GM21390 (cell line): Measurements from ENCODE around the gene GDE1.
A peak's percentile ranks its signal among the peaks of the same experiment; 100 is the strongest.
"Not testable (repeated sequence)": the region's sequence is repeated elsewhere in the genome, so short reads cannot be mapped to it uniquely, and the experiment has no call there.

Experiments
- ATAC-seq: cut with Tn5 transposase; IDR thresholded peaks from one replicate; pipeline ENCODE4 v1.9.1; 2021; ENCODE audit not compliant: unreplicated experiment

Gene GDE1, protein sequence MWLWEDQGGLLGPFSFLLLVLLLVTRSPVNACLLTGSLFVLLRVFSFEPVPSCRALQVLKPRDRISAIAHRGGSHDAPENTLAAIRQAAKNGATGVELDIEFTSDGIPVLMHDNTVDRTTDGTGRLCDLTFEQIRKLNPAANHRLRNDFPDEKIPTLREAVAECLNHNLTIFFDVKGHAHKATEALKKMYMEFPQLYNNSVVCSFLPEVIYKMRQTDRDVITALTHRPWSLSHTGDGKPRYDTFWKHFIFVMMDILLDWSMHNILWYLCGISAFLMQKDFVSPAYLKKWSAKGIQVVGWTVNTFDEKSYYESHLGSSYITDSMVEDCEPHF

DNA sequence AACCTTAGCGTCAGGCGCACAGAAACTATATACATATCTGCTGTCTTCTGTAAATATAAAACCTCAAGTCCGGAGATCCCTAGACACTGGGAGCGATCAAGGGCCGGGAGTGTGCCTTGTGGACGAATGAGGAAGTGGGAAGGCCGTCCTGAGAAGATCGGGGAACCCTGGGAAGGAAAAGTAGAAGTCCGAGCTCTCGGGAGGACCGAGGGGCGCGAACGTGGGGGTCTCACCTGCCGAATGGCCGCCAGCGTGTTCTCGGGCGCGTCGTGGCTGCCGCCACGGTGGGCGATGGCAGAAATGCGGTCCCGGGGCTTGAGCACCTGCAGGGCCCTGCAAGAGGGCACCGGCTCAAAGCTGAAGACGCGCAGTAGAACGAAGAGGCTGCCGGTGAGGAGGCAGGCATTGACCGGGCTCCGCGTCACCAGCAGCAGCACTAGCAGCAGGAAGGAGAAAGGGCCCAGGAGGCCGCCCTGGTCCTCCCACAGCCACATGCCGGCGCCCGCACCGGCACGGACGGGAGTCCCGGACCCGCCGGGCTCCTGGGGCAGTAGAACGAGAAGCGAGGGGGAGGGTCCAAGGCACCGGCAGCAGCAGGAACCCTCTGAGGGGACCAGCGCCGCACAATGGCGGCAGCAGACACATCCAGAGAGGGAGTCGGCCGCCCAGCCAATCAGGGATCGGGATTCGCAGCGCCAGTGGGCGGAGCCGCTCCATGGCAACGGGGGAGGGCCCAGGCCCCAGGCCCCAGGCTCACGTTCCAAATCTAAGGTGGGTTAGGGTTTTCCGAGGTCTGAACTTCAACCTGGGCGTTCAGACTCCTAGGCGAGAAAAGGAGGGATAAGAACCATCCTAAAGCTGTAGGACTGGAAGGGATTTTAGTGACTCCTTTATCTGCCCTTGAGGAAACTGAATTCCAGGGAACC is at the start of gene GDE1:
Gene GDE1, minus strand, starts transcription at position 628 of the 926 bp plus-strand sequence. Its CDS starts 134 bp downstream, at position 494.
- ATAC-seq, result peak; percentile 69

DNA sequence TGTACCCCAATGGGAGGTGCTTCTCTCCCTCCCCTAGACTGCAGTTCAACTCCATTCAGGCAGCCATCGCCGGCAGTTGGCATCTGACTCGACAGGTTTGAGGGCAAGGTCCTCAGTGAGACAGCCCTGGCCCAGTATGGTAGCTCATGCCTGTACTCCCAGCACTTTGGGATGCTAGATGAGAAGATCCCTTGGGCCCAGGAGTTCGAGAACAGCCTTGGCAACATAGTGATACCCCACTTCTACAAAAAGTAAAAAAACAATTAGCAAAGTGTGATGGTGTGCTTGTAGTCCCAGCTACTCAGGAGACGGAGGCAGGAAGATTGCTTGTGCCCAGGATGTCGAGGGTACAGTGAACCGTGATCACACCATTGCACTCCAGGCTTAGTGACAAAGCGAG is 45.7 kb upstream of the GDE1 start:
- no peak for ATAC-seq

DNA sequence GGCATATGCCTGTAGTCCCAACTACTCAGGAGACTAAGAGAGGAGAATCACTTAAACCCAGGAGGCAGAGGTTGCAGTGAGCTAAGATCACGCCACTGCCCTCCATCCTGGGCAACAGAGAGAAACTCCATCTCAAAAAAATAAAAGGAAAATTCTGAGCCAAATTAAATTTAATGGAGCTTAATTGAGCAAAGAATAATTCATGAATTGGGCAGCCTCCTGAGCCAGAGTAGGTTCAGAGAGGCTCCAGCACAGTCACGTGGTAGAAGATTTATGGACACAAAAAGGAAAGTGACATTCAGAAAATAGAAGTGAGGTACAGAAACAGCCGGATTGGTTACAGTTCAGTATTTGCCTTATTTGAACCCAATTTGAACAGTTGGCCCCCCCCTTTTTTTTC is 44.5 kb upstream of the GDE1 start:
- ATAC-seq, result no peak

DNA sequence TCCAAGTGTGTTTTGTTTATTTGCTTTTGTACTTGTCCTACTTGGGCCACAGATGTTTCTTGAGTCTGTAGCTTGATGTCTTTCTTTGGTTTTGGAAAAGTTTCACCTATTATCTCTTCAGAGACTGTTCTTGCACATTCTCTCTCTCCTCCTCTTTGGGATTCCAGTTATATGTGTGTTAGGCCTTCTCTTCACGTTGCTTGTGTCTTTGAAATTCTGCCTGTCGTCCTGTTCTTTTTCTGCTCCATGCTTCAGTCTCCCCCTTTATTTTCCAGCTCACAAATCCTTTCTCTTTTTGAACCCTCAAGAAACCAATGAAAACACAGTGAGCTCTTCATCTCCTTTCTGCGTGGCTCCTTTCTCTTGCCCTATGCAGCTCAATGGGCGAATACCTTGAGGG is 41.5 kb upstream of the GDE1 start:
- ATAC-seq, result no peak

DNA sequence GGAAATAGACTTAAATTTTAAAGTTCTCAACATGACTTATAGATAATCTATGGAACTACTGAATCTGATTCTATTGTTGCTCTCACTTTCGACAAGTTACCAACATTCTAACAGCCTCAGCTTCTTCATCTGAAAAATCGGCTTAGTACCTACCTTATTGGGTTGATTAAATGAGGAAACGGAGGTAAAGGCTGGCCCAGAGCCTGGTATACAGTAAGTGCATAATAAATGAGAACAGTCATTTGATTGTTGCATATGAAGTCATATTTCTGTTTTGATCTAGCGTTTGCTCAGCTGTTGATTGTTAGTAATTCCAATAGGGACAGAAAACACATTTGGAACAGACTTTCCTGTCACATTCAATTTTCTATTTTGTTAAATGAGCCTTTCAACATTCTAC is 38.2 kb upstream of the GDE1 start:
- ATAC-seq, result no peak

DNA sequence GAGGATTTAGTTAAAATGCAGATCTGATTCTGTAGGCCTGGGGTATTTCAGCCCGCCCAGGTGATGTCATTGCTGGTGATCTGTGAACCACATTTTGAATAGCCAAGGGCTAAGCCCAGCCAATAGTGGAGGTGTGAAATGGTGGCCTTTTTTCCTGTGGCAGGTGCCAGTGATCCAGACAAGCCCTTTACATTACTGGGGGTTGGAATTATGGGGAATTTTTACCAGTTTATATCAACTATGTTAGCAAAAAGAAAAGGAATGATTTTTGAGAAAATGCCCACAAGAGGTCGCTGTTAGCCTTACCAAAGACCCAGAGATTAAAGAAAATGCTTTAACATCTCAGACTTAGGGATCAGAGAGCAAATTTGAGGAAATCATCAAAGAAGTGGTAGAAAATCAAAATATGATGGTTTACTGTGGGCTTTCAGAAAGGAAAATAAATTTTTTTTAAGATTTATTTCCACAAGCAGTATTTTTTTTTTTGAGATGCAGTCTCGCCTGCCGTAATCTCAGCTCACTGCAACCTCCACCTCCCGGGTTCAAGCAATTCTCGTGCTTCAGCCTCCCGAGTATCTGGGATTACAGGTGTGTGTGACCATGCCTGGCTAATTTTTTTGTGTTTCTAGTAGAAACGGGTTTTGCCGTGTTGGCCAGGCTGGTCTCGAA is 37.5 kb upstream of the GDE1 start:
- no peak for ATAC-seq

DNA sequence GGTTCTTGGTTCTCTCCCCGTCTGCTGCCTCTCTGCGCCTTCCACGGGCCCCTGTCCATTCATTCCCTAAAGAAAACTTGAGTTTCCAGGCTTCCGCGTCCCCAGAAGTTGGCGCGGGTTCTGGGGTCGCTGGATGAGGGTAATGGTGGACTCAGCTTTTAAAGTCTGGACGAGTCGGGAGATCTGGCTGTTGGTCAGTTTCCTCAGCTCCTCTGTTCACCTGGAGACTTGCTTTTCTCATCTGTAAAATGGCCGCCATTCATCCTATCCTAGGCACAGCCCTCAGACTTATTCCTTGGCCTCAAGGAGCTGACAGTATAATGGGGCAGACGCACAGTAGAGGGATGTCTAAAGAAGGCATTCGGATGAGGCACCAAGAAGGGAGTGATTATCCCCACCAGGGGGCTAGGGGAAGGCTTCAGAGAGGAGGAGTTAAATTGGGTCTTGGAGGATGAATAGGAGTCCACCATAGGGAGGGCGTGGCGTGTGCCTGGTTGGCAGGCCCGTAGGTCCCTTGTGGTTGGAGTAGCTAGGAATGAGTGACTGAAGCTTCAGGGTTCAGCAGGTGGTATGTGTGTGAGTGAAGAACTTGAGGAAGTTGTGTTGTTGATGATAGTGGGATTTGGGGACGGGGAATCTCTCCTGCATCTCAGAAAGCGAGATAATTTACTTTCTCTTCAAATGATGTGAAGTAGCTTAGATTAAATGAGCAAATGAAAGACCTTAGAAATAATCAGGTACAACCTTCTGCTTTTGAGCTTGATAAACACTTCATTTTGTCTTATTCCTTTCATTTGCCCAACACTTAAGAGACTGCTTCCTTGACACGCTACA is 34.3 kb upstream of the GDE1 start:
- no peak for ATAC-seq

DNA sequence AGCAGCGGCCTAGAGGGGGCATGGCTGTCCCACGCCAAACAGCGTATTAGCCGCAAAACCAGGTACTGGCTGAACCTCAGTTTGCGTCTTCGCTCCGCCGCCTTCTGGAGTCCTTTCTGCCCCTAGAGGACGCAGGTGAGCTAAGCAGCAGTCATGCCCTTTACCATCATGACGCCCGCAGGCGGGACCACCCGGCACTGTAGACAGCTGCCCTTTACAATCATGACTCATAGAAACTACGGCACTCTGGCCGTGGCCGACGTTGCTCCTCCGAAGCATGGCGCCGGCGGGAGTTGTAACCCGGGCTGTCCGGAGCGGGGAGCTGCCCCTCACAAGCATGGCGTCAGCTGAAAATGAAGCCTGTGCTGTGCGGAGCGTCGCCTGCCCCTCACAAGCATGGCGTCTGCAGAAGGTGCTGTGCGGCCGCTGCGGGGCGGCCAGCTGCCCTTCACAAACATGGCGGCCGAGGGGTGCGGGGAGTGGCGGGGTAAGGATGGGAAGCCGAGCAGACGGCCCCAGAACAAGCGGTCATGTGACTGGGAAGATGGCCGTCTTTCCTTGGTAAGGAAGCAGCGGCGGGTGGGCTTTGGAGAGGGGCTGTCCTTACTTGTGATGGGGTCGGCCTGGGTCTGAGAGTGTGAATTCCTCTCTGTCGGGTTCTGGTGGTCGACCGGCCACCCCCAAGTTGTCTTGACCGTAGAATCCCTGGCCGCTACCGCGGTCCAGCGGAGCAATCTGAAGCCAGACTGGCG is 33.5 kb upstream of the GDE1 start, which contains the start of gene VPS35L:
Gene VPS35L, plus strand, starts transcription at position 518 of the 752 bp plus-strand sequence. Its CDS starts 27 bp downstream, at position 545.
- ATAC-seq, result peak; percentile 95

DNA sequence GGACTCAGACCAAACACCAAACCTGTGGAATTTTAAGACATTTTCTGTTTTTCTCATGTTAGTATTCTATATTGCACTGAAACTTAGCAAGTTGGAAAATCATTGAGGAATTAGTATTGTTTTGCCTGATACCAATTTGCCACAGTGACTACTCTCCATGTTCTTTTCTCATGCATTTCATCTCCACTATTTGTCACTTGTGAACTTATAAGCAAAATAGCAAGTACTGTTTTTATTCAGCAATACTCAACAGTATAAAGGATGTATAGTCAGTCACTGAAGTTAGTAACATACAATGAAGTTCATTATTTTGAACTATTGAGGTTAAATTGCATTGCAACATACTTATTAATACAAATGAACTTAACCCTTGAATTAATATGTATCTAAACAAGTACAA is 27.8 kb upstream of the GDE1 start:
- no peak for ATAC-seq

DNA sequence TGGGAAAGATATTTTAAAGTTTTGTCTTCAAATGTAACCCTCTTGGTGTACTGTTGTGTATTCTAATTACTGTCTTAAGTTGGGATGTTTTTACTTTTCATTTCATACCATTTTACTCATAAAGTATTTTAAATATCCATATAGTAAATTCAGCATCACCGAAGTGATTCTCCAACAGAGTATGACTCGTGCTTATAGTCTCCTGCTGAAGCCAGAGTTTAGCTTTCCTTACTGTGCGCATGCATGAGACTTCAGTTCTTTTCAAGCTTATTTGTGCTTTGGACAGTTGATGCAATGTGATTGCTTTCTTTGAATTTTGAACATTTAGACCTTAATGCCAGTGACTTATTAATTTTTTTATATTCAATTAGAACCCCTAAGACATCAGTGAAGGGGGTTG is 26.2 kb upstream of the GDE1 start:
- no peak for ATAC-seq

DNA sequence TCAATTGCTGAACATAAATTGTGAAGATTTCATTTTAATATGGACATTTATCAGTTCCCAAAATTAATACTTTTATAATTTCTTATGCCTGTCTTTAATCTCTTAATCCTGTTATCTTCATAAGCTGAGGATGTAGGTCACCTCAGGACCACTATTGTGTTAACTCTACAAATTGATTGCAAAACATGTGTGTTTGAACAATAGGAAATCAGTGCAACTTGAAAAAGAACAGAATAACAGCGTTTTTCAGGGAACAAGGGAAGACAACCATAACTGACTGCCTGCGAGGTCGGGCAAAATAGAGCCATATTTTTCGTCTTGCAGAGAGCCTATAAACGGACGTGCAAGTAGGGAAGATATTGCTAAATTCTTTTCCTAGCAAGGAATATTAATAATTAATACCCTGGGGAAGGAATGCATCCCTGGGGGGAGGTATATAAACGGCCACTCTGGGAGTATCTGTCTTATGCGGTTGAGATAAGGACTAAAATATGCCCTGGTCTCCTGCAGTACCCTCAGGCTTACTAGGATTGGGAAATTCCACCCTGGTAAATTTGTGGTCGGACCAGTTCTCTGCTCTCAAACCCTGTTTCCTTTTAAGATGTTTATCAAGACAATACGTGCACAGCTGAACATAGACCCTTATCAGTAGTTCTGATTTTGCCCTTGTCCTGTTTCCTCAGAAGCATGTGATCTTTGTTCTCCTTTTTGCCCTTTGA is 21.5 kb upstream of the GDE1 start:
- ATAC-seq, result not testable (repeated sequence)

DNA sequence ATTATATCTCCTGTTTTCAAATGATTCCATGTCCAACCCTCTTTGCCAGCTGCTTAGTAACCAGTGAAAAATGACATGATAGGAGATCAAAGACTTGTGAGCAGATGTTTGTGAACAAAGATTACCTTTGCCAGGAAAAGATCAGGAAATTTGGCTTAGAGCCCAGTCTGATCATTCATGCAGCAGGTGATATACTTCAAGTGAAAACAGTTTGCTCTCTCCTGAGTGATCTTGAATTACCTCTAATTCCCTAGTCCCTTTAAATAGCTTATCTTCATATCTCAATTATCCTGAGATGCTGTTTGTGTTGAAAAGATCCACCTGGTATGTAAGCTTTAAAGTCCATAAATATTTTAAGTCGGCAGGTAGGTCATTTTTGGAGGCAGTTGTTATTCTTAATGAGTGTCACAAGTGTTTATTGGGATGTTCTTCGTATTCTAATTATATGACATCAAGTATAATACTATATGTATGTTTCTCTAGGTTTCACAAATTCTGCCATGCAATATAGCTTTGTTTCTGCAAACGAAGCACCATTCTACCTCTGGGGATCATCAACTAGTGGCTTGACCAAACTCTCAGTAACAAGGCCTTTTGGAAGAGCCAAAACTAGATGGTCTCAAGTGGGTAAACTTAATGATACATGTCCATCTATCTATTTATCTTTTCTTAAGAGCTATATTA is 20.4 kb upstream of the GDE1 start:
- no peak for ATAC-seq

DNA sequence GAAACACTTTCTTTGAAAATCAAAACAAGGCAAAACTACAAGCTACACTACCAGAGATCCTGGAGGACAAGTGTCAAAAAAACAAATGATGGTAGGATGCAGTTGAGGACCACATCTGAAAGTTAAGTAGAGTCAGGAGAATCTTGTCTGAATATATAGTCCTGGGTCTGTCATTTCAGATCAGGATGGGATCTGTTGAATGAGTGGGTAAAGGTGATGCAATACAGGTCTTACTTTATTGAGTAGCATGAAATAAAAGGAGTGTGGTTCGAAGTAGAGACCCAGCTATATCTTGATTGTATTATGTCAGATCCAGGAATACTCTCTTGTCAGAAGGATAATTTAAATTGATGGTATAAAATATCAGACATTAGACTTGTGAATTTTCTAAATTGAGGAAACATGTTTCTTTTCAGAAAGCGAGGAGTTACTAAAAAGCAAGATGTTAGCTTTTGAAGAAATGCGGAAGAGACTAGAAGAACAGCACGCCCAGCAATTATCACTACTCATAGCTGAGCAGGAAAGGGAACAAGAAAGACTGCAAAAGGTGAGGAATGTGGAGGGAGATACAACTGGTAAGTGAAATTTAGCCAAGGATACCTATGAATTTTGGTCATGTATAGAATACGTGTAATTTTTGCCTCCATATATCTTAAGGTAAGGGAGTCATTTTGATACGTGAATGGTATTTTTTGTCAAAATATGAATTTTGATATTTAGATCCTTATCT is 18.5 kb upstream of the GDE1 start:
- ATAC-seq, result no peak

DNA sequence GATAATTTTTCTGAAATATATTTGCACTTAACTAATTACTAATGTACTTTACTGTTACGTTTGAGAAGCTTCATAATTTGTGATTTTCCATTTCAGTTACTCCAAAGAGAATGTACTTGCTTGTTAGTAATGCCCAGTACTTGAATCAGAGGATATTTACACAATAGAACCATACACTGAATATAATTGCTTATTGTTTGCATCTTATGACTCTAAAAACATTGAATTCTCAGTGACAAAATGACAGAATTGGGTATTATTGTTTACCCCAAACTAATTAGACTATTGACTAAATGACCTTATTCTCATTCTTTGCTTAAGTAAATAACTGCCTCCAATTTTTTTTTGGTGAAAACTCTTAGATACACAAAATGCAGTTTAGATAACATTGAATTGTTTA is 10.7 kb upstream of the GDE1 start:
- no peak for ATAC-seq

DNA sequence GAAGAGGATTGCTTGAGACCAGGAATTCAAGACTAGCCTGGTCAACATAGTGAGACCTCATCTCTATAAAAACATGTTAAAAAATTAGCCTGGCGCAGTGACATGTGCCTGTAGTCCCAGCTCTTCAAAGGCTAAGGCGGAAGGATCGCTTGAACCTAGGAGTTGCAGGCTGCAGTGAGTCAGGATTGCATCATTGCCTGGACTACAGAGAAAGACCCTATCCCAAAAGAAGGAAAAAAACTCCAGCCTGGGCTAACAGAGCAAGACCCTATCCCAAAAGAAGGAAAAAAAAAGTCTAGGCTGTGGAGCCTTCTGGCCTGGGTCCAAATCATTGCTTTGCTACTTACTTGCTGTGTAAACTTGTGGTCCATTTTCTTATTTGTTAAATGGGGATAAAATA is 6.8 kb upstream of the GDE1 start:
- ATAC-seq, result no peak

DNA sequence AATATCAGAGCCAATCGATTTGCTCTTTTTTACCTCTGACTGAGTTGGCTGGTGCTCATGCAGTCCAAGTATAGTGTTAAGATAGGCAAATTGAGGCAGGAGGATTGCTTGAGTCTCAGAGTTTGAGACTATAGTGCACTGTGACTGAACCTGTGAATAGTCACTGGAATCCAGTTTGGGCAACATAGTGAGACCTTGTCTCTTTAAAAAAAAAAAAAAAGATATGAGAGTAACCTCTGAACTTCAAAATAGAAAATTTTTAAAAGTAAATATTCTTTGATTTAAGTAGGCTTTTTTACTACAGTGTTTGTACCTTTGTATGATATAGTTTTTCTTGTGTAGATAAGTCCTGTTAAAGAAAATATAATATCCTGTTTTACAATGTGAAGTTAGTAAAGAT is 5.3 kb upstream of the GDE1 start:
- no peak for ATAC-seq

DNA sequence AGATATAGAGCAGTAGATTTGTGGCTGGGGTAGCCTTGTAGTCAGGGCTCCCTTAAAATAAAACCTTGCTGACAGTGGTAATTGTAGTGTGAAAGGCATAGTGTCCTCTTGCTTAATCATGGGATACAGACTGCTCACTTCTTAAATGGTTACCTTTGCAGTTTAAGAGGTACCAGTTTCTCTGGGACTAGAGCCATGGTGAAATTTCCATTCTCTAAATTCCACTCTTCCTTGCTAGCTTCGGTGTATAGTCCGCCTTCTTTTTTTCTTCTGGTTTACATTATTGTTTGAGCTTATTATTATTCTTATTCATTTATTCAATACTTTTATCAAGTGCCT is 3.5 kb upstream of the GDE1 start:
- no peak for ATAC-seq
